ENCODE data around the gene GRID1. TPM values are rescaled to one million over a fixed set of nuclear protein-coding genes. Genes with fewer than 3 reads are reported as not detected.

Gene GRID1
- polyA plus RNA-seq, 1 of the 3 experiments (the other 2 are of a cell fraction): 0.13 TPM

DNA sequence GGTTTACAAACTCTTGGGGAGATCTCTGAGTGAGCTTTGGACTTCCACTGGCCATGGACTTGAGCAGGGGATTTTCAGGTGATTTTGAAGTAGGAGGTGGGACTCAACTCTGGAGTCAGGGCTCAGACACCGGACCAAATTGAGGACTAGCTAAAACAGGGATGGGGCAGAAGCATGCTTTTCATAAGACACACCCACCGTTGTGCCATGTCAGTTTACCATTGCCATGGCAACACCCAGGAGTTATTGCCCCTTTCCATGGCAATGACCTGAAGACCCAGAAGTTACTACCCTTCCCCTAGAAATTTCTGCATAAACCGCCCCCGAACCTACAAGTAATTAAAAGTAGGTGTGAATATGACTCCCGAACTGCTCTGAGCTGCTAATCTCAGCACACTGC lies 320.7 kb downstream of the GRID1 start:
- CTCF ChIA-PET: no interaction called here

GRCh38 chr10:86044029-86044428 lies 322.6 kb downstream of the GRID1 start:
- Histone ChIP-seq H2AFZ (ENCODE audit: low read depth) (no peak overlapping the region), H3K9me3 (no peaks in the 10 kb centered on the region), H3K79me2 (ENCODE audit: insufficient read depth) (no peaks in the 10 kb centered on the region), H3K4me2 (no peak overlapping the region), H3K4me3 (ENCODE audit: low read depth in 2 of 2, low read length in 1 of 2) (no peak overlapping the region), H3F3A (replicated peaks; ENCODE audit: insufficient read depth) (no peaks in the 10 kb centered on the region), H4K20me1 (ENCODE audit: insufficient read depth) (no peaks in the 10 kb centered on the region), H3K27ac (ENCODE audit: low read depth in 2 of 2, low read length in 1 of 2) (no peak overlapping the region), H3K9ac (no peak overlapping the region), H3K36me3 (replicated peaks in 1 of 2; ENCODE audit: control insufficient read depth in 1 of 2, insufficient read depth in 2 of 2, low read length in 1 of 2) (no peaks in the 10 kb centered on the region), H3K4me1 (ENCODE audit: control insufficient read depth in 1 of 2, insufficient read depth in 2 of 2, low read depth in 1 of 2, low read length in 1 of 2) (no peaks in the 10 kb centered on the region; a peak in 1 of 4 replicates), H3K9me2 (no peaks in the 10 kb centered on the region), H3K27me3 (ENCODE audit: insufficient read depth) (no peaks in the 10 kb centered on the region)
- ChIA-PET POLR2A (no interaction called here), CTCF (no interaction called here)
- 2% methylated on average over 2 of the region's 2 CpGs for WGBS (ENCODE audit: low lambda C conversion rate)
- DNase-seq: no peak
- no peak for TF ChIP-seq FOXJ3 (CRISPR knock-in tag; IDR thresholded peaks at IDR 0.05)
- TF ChIP-seq GATA2 (CRISPR knock-in tag; IDR thresholded peaks at IDR 0.05): no peak
- TF ChIP-seq FOXM1 (IDR thresholded peaks at IDR 0.05; ENCODE audit: low read depth): no peak
- TF ChIP-seq GABPA (IDR thresholded peaks at IDR 0.05; ENCODE audit: low read depth): no peak
- no peak for TF ChIP-seq TCF12 (IDR thresholded peaks at IDR 0.05)
- TF ChIP-seq CHD2 (IDR thresholded peaks at IDR 0.05; ENCODE audit: low read length, partially characterized antibody): no peak
- TF ChIP-seq FOSL2 (IDR thresholded peaks at IDR 0.05; ENCODE audit: borderline replicate concordance, low read depth): no peak
- no peak for TF ChIP-seq MXI1 (IDR thresholded peaks at IDR 0.05; ENCODE audit: low read depth, low read length)
- no peak for TF ChIP-seq TAF1 (IDR thresholded peaks at IDR 0.05; ENCODE audit: borderline replicate concordance, low read depth, low read length)
- TF ChIP-seq EZH2phosphoT487 (IDR thresholded peaks at IDR 0.05; ENCODE audit: borderline replicate concordance, low read depth): no peak
- no peak for TF ChIP-seq JUND (IDR thresholded peaks at IDR 0.05)
- no peak for TF ChIP-seq YY1 (IDR thresholded peaks at IDR 0.05; ENCODE audit: low read depth)
- TF ChIP-seq, protein P1, sequence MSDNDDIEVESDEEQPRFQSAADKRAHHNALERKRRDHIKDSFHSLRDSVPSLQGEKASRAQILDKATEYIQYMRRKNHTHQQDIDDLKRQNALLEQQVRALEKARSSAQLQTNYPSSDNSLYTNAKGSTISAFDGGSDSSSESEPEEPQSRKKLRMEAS (IDR thresholded peaks at IDR 0.05; ENCODE audit: low read depth): no peak

More for the DNA sequence above, 320.7 kb downstream of the GRID1 start:
- no peaks in the 10 kb centered on the region for H4K20me1 ChIP-seq (ENCODE audit: insufficient read depth)
- H3K36me3 ChIP-seq (replicated peaks in 1 of 2; ENCODE audit: control insufficient read depth in 1 of 2, insufficient read depth in 2 of 2, low read length in 1 of 2): no peaks in the 10 kb centered on the region
- WGBS (ENCODE audit: low lambda C conversion rate): 15% methylated on average over 4 of the region's 5 CpGs
- H3K4me2 ChIP-seq: no peak overlapping the region
- H3K9me2 ChIP-seq: no peaks in the 10 kb centered on the region
- no peaks in the 10 kb centered on the region for H3K9me3 ChIP-seq
- TF ChIP-seq RAD21 (IDR thresholded peaks at IDR 0.05; ENCODE audit: low read length): no peak
- no peak for TF ChIP-seq CHD2 (IDR thresholded peaks at IDR 0.05; ENCODE audit: low read length, partially characterized antibody)
- no peak for TF ChIP-seq FOSL2 (IDR thresholded peaks at IDR 0.05; ENCODE audit: borderline replicate concordance, low read depth)
- no peak for TF ChIP-seq SIN3A (IDR thresholded peaks at IDR 0.05; ENCODE audit: borderline replicate concordance, low read depth, low read length)
- no peak for TF ChIP-seq USF2 (IDR thresholded peaks at IDR 0.05; ENCODE audit: borderline replicate concordance, low read depth, low read length)
- no peak for TF ChIP-seq TEAD4 (IDR thresholded peaks at IDR 0.05; ENCODE audit: borderline replicate concordance, insufficient read depth)
- TF ChIP-seq, protein P2, sequence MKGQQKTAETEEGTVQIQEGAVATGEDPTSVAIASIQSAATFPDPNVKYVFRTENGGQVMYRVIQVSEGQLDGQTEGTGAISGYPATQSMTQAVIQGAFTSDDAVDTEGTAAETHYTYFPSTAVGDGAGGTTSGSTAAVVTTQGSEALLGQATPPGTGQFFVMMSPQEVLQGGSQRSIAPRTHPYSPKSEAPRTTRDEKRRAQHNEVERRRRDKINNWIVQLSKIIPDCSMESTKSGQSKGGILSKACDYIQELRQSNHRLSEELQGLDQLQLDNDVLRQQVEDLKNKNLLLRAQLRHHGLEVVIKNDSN (IDR thresholded peaks at IDR 0.05; ENCODE audit: borderline replicate concordance, low read depth): no peak
- TF ChIP-seq YY1 (IDR thresholded peaks at IDR 0.05; ENCODE audit: low read depth): no peak
- TF ChIP-seq POLR2AphosphoS5 (IDR thresholded peaks at IDR 0.05; ENCODE audit: low read depth, low read length): no peak
- no peak for TF ChIP-seq RFX5 (IDR thresholded peaks at IDR 0.05; ENCODE audit: low read length)
- TF ChIP-seq, protein P1 (IDR thresholded peaks at IDR 0.05; ENCODE audit: low read depth): no peak
- TF ChIP-seq, protein P3, sequence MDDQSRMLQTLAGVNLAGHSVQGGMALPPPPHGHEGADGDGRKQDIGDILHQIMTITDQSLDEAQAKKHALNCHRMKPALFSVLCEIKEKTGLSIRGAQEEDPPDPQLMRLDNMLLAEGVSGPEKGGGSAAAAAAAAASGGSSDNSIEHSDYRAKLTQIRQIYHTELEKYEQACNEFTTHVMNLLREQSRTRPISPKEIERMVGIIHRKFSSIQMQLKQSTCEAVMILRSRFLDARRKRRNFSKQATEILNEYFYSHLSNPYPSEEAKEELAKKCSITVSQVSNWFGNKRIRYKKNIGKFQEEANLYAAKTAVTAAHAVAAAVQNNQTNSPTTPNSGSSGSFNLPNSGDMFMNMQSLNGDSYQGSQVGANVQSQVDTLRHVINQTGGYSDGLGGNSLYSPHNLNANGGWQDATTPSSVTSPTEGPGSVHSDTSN (IDR thresholded peaks at IDR 0.05): no peak
- H3K4me1 ChIP-seq (ENCODE audit: control insufficient read depth in 1 of 2, insufficient read depth in 2 of 2, low read depth in 1 of 2, low read length in 1 of 2): no peaks in the 10 kb centered on the region; a peak in 1 of 4 replicates
- POLR2A ChIA-PET: no interaction called here
- H3K9ac ChIP-seq: no peak overlapping the region
- H3K4me3 ChIP-seq (ENCODE audit: low read depth in 2 of 2, low read length in 1 of 2): no peak overlapping the region
- no peak overlapping the region for H2AFZ ChIP-seq (ENCODE audit: low read depth)
- no peaks in the 10 kb centered on the region for H3K79me2 ChIP-seq (ENCODE audit: insufficient read depth)
- no peaks in the 10 kb centered on the region for H3F3A ChIP-seq (replicated peaks; ENCODE audit: insufficient read depth)
- no peaks in the 10 kb centered on the region for H3K27me3 ChIP-seq (ENCODE audit: insufficient read depth)
- no peak for DNase-seq
- no peak overlapping the region for H3K27ac ChIP-seq (ENCODE audit: low read depth in 2 of 2, low read length in 1 of 2)
